DMS 273 (cell line): ENCODE data around the gene PKP4.

Experiments
- DNase-seq: peaks from one replicate; lab custom pipeline; 2025; ENCODE audit not compliant: unreplicated experiment; lab: John Stamatoyannopoulos, UW

PKP4 gene

GRCh38 chr2:158713523-158714138, 256.9 kb downstream of the PKP4 start:
- no peak for DNase-seq

- DNase-seq: no peak
These were observed 257.7 kb downstream of the PKP4 start for GRCh38 chr2:158714420-158714819.

GRCh38 chr2:158715357-158715756, 258.6 kb downstream of the PKP4 start:
- no peak for DNase-seq

- DNase-seq: no peak
These were observed 259.5 kb downstream of the PKP4 start for GRCh38 chr2:158716121-158716791.

GRCh38 chr2:158716921-158717320, 260.2 kb downstream of the PKP4 start:
- DNase-seq: no peak

GRCh38 chr2:158717366-158718195, 260.8 kb downstream of the PKP4 start:
- DNase-seq: no peak

GRCh38 chr2:158718196-158718585, 261.4 kb downstream of the PKP4 start:
- DNase-seq: no peak

- no peak for DNase-seq
These were observed 262.1 kb downstream of the PKP4 start for GRCh38 chr2:158718851-158719250.

GRCh38 chr2:158719403-158719802, 262.7 kb downstream of the PKP4 start:
- DNase-seq: peak; percentile 9

GRCh38 chr2:158722266-158723105, 265.7 kb downstream of the PKP4 start:
- DNase-seq: no peak

- no peak for DNase-seq
These were observed 266.6 kb downstream of the PKP4 start for GRCh38 chr2:158723181-158723838.

- DNase-seq: peak; percentile 31
These were observed 267.4 kb downstream of the PKP4 start for GRCh38 chr2:158723921-158724802.

- peak; percentile 53 for DNase-seq
These were observed 268.1 kb downstream of the PKP4 start for GRCh38 chr2:158724803-158725381.

- DNase-seq: peak; percentile 81
These were observed 268.7 kb downstream of the PKP4 start for GRCh38 chr2:158725441-158725891.

GRCh38 chr2:158726911-158727592, 270.3 kb downstream of the PKP4 start:
- DNase-seq: peak; percentile 76

- no peak for DNase-seq
These were observed 271.7 kb downstream of the PKP4 start for GRCh38 chr2:158728422-158728821.

- DNase-seq: no peak
These were observed 272.7 kb downstream of the PKP4 start for GRCh38 chr2:158729451-158729850.

GRCh38 chr2:158729873-158730620, 273.3 kb downstream of the PKP4 start:
- no peak for DNase-seq
